HepG2 (cell line): ENCODE data around the gene GLTPD2. TPM values are rescaled to one million over a fixed set of nuclear protein-coding genes. Genes with fewer than 3 reads are reported as not detected.

ENCODE experiments used
- DNMT1 ChIP-seq: sonication (generic); formaldehyde crosslinking; IDR thresholded peaks from 2 replicates; pipeline ENCODE4 v1.5.1; 2020; ENCODE audit warnings: mild to moderate bottlenecking, missing genetic modification reagents
- ESRRA ChIP-seq: sonication (generic); formaldehyde crosslinking; IDR thresholded peaks from 2 replicates; pipeline ENCODE4 v1.5.1; 2020; ENCODE audit warnings: mild to moderate bottlenecking, low read depth, missing genetic modification reagents
- PHF8 ChIP-seq: sonication (generic); formaldehyde crosslinking; IDR thresholded peaks from 2 replicates; pipeline ENCODE4 v1.5.0; 2020; ENCODE audit warnings: missing genetic modification reagents
- SMYD3 ChIP-seq: sonication (generic); formaldehyde crosslinking; IDR thresholded peaks from 2 replicates; pipeline ENCODE4 v1.8.1; 2023; ENCODE audit warnings: mild to moderate bottlenecking, missing genetic modification reagents
- SPEN ChIP-seq: sonication (generic); formaldehyde crosslinking; IDR thresholded peaks from 2 replicates; pipeline ENCODE4 v1.5.1; 2020; ENCODE audit warnings: low read depth, mild to moderate bottlenecking, missing genetic modification reagents
- SRY ChIP-seq: sonication (generic); formaldehyde crosslinking; IDR thresholded peaks from 2 replicates; pipeline ENCODE4 v1.8.0; 2022; ENCODE audit warnings: mild to moderate bottlenecking, missing genetic modification reagents
- SUZ12 ChIP-seq: fragments of 150-350 bp; IDR thresholded peaks from 2 replicates; pipeline ENCODE4 v1.6.1; 2014; ENCODE audit warnings: low read depth, low read length
- TBP ChIP-seq: sonication (generic); formaldehyde crosslinking; IDR thresholded peaks from 2 replicates; pipeline ENCODE4 v1.5.0; 2020; ENCODE audit warnings: missing genetic modification reagents
- THAP8 ChIP-seq: sonication (generic); formaldehyde crosslinking; IDR thresholded peaks from 2 replicates; pipeline ENCODE4 v1.5.1; 2020; ENCODE audit warnings: missing genetic modification reagents, mild to moderate bottlenecking, borderline replicate concordance
- TRIM22 ChIP-seq: fragments of 450-650 bp; IDR thresholded peaks from 2 replicates; pipeline ENCODE4 v1.6.1; 2017
- U2AF2 ChIP-seq: fragments of 200-400 bp; formaldehyde crosslinking; IDR thresholded peaks from 2 replicates; pipeline ENCODE4 v1.6.1; 2017; ENCODE audit warnings: low read depth, mild to moderate bottlenecking, low read length
- ZC3H4 ChIP-seq: sonication (generic); formaldehyde crosslinking; IDR thresholded peaks from 2 replicates; pipeline ENCODE4 v1.4.0; 2020; ENCODE audit warnings: missing genetic modification reagents, borderline replicate concordance
- ZNF205 ChIP-seq: IDR thresholded peaks from 2 replicates; pipeline ENCODE4 v1.6.1; 2018; ENCODE audit warnings: missing biosample characterization, missing genetic modification reagents
- ZNF260 ChIP-seq: sonication (generic); formaldehyde crosslinking; IDR thresholded peaks from 2 replicates; pipeline ENCODE4 v1.4.0; 2020; ENCODE audit warnings: missing genetic modification reagents, low read depth, mild to moderate bottlenecking, borderline replicate concordance
- ZNF615 ChIP-seq: sonication (generic); formaldehyde crosslinking; IDR thresholded peaks from 2 replicates; pipeline ENCODE4 v1.5.0; 2020; ENCODE audit warnings: mild to moderate bottlenecking, missing genetic modification reagents, borderline replicate concordance
- ZNF780A ChIP-seq: sonication (generic); formaldehyde crosslinking; IDR thresholded peaks from 2 replicates; pipeline ENCODE4 v1.8.0; 2022; ENCODE audit warnings: mild to moderate bottlenecking, missing genetic modification reagents, moderate library complexity
- ZSCAN25 ChIP-seq: sonication (generic); formaldehyde crosslinking; IDR thresholded peaks from 2 replicates; pipeline ENCODE4 v1.8.0; 2022; ENCODE audit warnings: mild to moderate bottlenecking, missing genetic modification reagents
- ZSCAN31 ChIP-seq: sonication (generic); formaldehyde crosslinking; IDR thresholded peaks from 2 replicates; pipeline ENCODE4 v1.5.0; 2020; ENCODE audit warnings: low read depth, mild to moderate bottlenecking, missing genetic modification reagents
- polyA plus RNA-seq, 8 experiments: library from polyadenylated mRNA; depleted of rRNA in 3 of 8; stranded (reverse) in 7 of 8; unstranded in 1 of 8; fragments of >200 nt; fragmentation: Illumina TruSeq in 4 of 8; extraction: Trizol in 4 of 8; gene quantifications; 2 replicates each; pipeline versions ENCODE4 v1.2.1 to v1.2.3, GENCODE V29; 2011 to 2016; ENCODE audit warnings: low read depth in 4 of 8, missing spikeins in 1 of 8, mixed read lengths in 1 of 8; ENCODE audit not compliant: insufficient read depth in 1 of 8
- total RNA-seq, 5 experiments: library from RNA; depleted of rRNA; stranded (reverse); fragments of >200 nt; fragmentation: Illumina TruSeq; extraction: Trizol; gene quantifications; 2 replicates each; pipeline ENCODE4 v1.2.3, GENCODE V29; 2016; ENCODE audit warnings: low read depth in 1 of 5
- TF ChIP-seq, protein P1 (sequence below): sonication (generic); formaldehyde crosslinking; IDR thresholded peaks from 2 replicates; pipeline ENCODE4 v1.4.0; 2020; ENCODE audit warnings: missing genetic modification reagents

GLTPD2 gene
- total and polyA plus RNA-seq, 2 of the 13 experiments (the other 11 are each of a cell fraction or from before 2014, with no cell fraction given), result 7.5 to 12.9 TPM

DNA sequence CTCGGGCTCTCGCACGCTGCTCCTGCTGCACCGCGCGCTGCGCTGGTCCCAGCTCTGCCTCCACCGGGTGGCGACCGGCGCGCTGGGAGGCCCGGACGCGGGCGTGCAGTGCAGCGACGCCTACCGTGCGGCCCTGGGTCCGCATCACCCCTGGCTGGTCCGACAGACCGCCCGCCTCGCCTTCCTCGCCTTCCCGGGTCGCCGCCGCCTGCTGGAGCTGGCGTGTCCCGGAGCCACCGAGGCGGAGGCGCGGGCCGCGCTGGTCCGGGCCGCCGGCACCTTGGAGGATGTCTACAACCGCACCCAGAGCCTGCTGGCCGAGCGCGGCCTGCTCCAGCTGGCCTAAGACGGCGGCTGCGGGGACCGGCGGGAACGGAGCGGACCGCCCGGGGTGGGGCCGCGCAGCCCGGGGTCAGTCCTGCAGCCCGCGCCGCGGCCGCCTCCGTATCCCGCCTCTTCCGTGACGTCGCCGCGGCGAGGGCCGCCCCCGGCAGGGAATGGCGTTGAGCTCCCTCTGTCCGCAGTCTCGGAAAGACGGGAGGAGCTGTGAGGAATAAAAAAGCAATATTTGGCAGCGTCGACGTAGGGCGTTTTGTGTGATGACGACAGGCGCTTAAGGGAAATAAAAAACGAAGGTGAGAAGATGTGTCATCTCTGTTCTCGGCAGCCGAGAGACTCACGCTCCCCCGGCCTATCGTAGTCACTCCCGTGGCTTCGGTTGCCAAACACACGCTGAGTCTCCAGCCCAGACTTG, 1.4 kb downstream of the GLTPD2 start (continued):
- no peak for TF ChIP-seq ZNF260 (CRISPR knock-in tag)
- peak; percentile 76 for TF ChIP-seq SPEN (CRISPR knock-in tag)
- TF ChIP-seq SRY (CRISPR knock-in tag), result no peak; the same call in 1 of the 2 replicates
- no peak for TF ChIP-seq ZNF615 (CRISPR knock-in tag)
- TF ChIP-seq ZNF780A (CRISPR knock-in tag), result peak; percentile 91; the same call in 1 of the 2 replicates
- 0 out of 2 replicates have a peak, but pooled peaks have one; percentile 13 for TF ChIP-seq ESRRA (CRISPR knock-in tag)
- TF ChIP-seq ZSCAN31 (CRISPR knock-in tag), result peak; percentile 89
- no peak for TF ChIP-seq DNMT1 (CRISPR knock-in tag)
- TF ChIP-seq TRIM22, result no peak
- TF ChIP-seq ZC3H4 (CRISPR knock-in tag), result peak; percentile 61; the same call in 1 of the 2 replicates
- TF ChIP-seq TBP (CRISPR knock-in tag), result no peak
- TF ChIP-seq THAP8 (CRISPR knock-in tag), result no peak
- peak; percentile 50; the same call in 1 of the 2 replicates for TF ChIP-seq ZSCAN25 (CRISPR knock-in tag)
- TF ChIP-seq ZNF205, result no peak
- TF ChIP-seq, protein P1, sequence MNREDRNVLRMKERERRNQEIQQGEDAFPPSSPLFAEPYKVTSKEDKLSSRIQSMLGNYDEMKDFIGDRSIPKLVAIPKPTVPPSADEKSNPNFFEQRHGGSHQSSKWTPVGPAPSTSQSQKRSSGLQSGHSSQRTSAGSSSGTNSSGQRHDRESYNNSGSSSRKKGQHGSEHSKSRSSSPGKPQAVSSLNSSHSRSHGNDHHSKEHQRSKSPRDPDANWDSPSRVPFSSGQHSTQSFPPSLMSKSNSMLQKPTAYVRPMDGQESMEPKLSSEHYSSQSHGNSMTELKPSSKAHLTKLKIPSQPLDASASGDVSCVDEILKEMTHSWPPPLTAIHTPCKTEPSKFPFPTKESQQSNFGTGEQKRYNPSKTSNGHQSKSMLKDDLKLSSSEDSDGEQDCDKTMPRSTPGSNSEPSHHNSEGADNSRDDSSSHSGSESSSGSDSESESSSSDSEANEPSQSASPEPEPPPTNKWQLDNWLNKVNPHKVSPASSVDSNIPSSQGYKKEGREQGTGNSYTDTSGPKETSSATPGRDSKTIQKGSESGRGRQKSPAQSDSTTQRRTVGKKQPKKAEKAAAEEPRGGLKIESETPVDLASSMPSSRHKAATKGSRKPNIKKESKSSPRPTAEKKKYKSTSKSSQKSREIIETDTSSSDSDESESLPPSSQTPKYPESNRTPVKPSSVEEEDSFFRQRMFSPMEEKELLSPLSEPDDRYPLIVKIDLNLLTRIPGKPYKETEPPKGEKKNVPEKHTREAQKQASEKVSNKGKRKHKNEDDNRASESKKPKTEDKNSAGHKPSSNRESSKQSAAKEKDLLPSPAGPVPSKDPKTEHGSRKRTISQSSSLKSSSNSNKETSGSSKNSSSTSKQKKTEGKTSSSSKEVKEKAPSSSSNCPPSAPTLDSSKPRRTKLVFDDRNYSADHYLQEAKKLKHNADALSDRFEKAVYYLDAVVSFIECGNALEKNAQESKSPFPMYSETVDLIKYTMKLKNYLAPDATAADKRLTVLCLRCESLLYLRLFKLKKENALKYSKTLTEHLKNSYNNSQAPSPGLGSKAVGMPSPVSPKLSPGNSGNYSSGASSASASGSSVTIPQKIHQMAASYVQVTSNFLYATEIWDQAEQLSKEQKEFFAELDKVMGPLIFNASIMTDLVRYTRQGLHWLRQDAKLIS (CRISPR knock-in tag), result no peak
- TF ChIP-seq PHF8, result peak; percentile 54; the same call in 1 of the 2 replicates
- no peak for TF ChIP-seq U2AF2
- TF ChIP-seq SMYD3 (CRISPR knock-in tag), result no peak
- no peak for TF ChIP-seq SUZ12
